Prostate gland (tissue), 2 donors: ENCODE results near the gene LMX1B.

ENCODE experiments used
- CTCF ChIP-seq, 4 experiments: fragments of 200-600 bp in 2 of 4; fragments of 450-650 bp in 2 of 4; sonication (generic) in 2 of 4; IDR thresholded peaks; 1 replicate in 3 of 4; 2 replicates in 1 of 4; pipeline ENCODE4 v1.5.1; 2016 to 2019; ENCODE audit warnings: antibody characterized with exemption in 4 of 4, mild to moderate bottlenecking in 2 of 4, moderate library complexity in 2 of 4
- POLR2A ChIP-seq: fragments of 450-650 bp; IDR thresholded peaks from one replicate; pipeline ENCODE4 v1.6.1; 2016; ENCODE audit warnings: antibody characterized with exemption, mild to moderate bottlenecking
- POLR2AphosphoS5 ChIP-seq: sonication (generic); formaldehyde crosslinking; IDR thresholded peaks from one replicate; pipeline ENCODE4 v1.6.1; 2017; ENCODE audit warnings: antibody characterized with exemption

DNA sequence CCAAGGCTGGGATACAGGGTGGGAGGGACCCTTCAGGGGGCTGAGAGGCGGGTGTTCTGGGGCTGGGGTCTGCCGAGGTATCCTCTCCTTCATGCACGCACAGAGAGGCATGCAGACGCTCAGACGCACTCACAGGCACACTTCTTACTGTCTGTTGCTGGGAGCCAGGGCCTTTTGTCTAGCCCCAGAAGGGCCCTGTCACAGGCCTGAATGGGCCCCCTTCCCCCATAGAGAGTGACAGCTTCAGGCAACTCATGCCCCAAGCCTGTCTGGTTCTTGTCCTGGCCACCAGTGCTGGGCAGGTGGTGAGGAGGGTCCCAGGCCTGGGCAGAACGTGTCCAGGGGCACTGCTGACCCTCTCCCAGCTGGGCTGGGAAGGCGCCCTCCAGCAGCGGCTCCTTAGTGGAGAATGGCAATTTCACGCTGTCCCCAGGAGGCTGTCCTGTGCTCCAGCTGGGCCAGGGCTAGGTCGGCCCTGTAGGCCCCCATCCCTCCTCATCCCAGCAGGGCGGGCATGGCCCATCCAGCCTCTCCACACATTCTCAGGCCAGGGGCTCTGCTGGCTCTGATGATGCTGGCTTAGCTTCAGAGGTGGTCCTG lies 45.3 kb downstream of the LMX1B start:
- TF ChIP-seq CTCF (IDR thresholded peaks at IDR 0.05) (no peak), POLR2AphosphoS5 (no peak), POLR2A (no peak)
